Right cardiac atrium (tissue), 5 donors: ENCODE measurements around the gene TEAD1. TPM values are rescaled to one million over a fixed set of nuclear protein-coding genes. Genes with fewer than 3 reads are reported as not detected.

Experiments used
- ATAC-seq, 2 donors: fragments of 200-7000 bp; cut with Tn5 transposase; one replicate each; pipeline versions ENCODE4 v1.8.0 to v1.9.1; 2020; ENCODE audit warnings: moderate library complexity in 2 of 2, mild to moderate bottlenecking in 1 of 2
- DNase-seq, 3 donors: peaks; one replicate each; pipeline ENCODE4 v3.0.0-alpha.2; 2020
- H3K27ac ChIP-seq: one replicate; pipeline ENCODE4 v1.5.1; 2013; ENCODE audit warnings: mild to moderate bottlenecking, low read length, control low read depth, moderate library complexity
- H3K27me3 ChIP-seq: one replicate; pipeline ENCODE4 v1.6.1; 2013; ENCODE audit not compliant: control insufficient read depth, insufficient read depth
- H3K4me1 ChIP-seq: one replicate; pipeline ENCODE4 v1.6.1; 2013; ENCODE audit warnings: low read length; ENCODE audit not compliant: control insufficient read depth, insufficient read depth
- H3K4me3 ChIP-seq: one replicate; pipeline ENCODE4 v1.5.1; 2013; ENCODE audit warnings: low read length, control low read depth
- H3K9me3 ChIP-seq: one replicate; pipeline ENCODE4 v1.6.1; 2013; ENCODE audit warnings: low read length; ENCODE audit not compliant: control insufficient read depth
- WGBS: extraction: QIAGEN DNeasy Blood & Tissue Kit; methylation state at CpG from one replicate; pipeline ENCODE4 v1.1.7; 2013; 5-methylcytosine and 5-hydroxymethylcytosine counted together
- intact Hi-C, 4 donors: fragments of 100-400 bp; cut with DNase I; formaldehyde crosslinking; loops; one replicate each; pipeline versions ENCODE4 v1.11.0 to v1.14.0; 2022 to 2023
- polyA plus RNA-seq: library from polyadenylated mRNA; stranded (reverse); fragments of 200-250 nt; gene quantifications from one replicate; pipeline ENCODE4 v1.2.3, GENCODE V29; 2013
- total RNA-seq, 4 donors: library from RNA; stranded (reverse); fragmentation: NEBNext Ultra II Directional; extraction: Animal tissue kit (Norgen Biotek cat#: 25700); gene quantifications; one replicate each; pipeline ENCODE4 v1.2.1, GENCODE V29; 2021
- donor health status: healthy with polysubstance abuse.
- donor health status: DM: no; HTN: yes; CAD: no.
- donor health status: DM: no; HTN: no; CAD: no.
- donor health status: DM: no; HTN: yes; CAD: no; lungs with severe emphysema.
- donor health status: DM: yes; HTN: yes; CAD: no.

The TEAD1 gene
- total and polyA plus RNA-seq, 5 donors, result 19.7 to 105 (median 96.5) TPM

DNA sequence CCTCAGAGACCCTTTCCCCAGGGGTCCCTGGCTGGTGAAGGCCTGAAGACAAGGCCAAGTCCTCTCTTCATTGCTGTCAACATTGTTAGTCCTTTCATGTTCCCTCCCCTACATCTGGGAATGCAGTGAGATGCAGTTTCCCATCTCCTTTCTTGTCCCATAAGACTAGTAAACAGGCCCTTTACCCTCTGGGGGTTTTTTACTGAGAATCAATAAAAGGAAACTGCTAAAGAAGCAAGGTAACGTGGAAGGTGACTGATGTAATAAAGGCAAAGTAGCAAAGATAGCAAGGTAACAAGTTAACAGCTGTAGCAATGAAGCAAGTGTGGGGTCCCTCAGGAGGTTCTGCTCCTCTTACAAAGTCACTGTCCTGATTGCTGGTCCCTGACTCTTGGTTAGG, 37.3 kb downstream of the TEAD1 start:
- Histone ChIP-seq H3K9me3 (no peaks in the 10 kb centered on the region), H3K27ac (no peak overlapping the region), H3K4me3 (no peak overlapping the region), H3K27me3 (no peaks in the 10 kb centered on the region), H3K4me1 (peaks cover 32% of the 10 kb centered on the region)
- no peak for ATAC-seq
- intact Hi-C loops, result no loop called here
- WGBS, result 96% methylated on average over 1 of the region's 1 CpG
- no peak for DNase-seq

DNA sequence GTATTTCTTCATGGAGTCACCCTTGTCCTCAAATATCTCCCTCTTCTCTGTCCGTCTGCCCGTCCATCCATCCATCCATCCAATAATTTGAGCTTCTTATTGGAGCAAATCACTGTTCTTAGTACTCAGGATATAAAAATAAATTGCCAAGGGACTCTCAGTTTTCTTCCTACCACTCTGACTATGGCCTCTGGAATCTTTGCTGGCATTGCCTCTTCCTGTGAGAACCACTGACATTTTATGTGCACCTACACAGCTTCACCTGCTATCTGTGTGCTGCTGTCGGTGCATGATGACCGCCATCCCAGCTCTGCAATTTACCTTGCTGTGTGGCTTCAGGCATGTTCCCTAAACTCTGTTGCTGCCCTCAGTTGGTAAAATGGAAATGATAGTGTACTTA, 37.9 kb downstream of the TEAD1 start:
- H3K27ac ChIP-seq, result no peak overlapping the region
- 95% methylated on average over 4 of the region's 4 CpGs for WGBS

DNA sequence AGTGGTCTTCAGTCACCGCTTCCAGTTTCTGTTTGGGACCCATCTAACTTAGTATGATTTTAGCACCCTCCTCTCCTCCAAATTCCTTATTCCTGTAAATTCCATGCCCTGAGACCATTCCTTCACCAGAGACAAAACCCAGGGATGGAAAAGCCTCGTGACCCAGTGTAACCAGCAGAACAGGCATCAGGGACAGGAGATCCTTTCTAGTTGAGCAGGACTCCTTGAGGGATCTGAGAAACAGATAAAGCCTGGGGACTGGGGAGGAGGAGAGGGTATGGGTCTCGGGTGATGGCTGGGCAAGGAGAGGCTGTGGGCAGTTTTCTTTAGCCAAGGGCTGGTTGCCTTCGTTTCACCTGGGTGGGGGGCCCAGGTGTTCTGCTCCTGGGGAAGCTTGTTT, 40.9 kb downstream of the TEAD1 start:
- H3K9me3 ChIP-seq, result no peaks in the 10 kb centered on the region
- no peak overlapping the region for H3K27ac ChIP-seq
- ATAC-seq, result no peak
- peaks cover 26% of the 10 kb centered on the region for H3K4me1 ChIP-seq
- no peak for DNase-seq
- intact Hi-C loops, result no loop called here
- H3K27me3 ChIP-seq, result no peaks in the 10 kb centered on the region
- WGBS, result 82% methylated on average over 4 of the region's 4 CpGs
- no peak overlapping the region for H3K4me3 ChIP-seq

More for the DNA sequence above, 37.9 kb downstream of the TEAD1 start:
- Histone ChIP-seq H3K9me3 (no peaks in the 10 kb centered on the region), H3K4me1 (peaks cover 31% of the 10 kb centered on the region), H3K27me3 (no peaks in the 10 kb centered on the region), H3K4me3 (no peak overlapping the region)
- DNase-seq (no peak), ATAC-seq (no peak)
- intact Hi-C loops, result no loop called here

DNA sequence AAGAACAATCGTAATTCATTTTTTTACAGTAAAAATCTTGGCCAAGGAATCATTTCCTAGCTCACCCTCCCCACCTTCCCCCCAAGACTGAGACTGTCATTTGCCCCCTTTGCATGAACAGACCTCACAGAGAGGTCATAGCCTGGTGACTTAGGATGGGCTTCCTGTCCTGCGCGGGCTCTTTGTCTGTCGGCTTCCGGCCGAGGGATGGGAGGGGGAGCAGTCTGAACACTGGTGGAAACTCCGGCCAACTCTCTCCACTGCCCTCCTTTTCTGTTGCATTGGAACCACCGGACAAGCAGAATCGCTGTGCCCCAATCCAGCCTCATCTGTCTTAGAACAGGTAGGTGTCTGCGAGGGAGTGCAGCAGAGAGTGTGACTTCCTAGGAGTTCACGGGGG, 41.7 kb downstream of the TEAD1 start:
- intact Hi-C loops, result no loop called here
- ATAC-seq (peak; percentile 55 to 86), DNase-seq (peak; percentile 38 to 72 (median 59))
- WGBS, result 48% methylated on average over 11 of the region's 11 CpGs
- no peak overlapping the region for H3K4me3 ChIP-seq
- H3K4me1 ChIP-seq, result peaks cover 26% of the 10 kb centered on the region
- H3K27me3 ChIP-seq, result no peaks in the 10 kb centered on the region
- no peaks in the 10 kb centered on the region for H3K9me3 ChIP-seq
- no peak overlapping the region for H3K27ac ChIP-seq

DNA sequence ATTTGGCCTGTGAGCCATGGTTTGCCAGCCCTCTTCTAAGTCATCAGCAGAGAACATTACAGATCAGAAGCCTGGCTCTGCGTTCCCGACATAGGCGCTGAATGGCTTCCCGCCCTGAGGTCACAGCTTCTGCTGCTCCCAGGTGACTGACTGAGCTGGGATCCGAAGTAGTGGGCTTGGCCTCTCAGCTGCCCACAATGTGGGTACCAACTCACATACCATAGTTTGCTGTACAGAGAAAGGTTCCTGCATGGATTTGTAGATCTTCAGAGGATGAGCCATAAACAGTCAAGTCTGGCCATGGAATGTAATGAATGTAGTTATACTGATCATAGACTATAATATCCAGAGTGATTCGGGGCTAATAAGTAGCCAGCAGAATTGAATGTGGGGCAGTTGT, 42.6 kb downstream of the TEAD1 start:
- no peak for ATAC-seq
- 91% methylated on average over 6 of the region's 6 CpGs for WGBS
- peaks cover 26% of the 10 kb centered on the region for H3K4me1 ChIP-seq

DNA sequence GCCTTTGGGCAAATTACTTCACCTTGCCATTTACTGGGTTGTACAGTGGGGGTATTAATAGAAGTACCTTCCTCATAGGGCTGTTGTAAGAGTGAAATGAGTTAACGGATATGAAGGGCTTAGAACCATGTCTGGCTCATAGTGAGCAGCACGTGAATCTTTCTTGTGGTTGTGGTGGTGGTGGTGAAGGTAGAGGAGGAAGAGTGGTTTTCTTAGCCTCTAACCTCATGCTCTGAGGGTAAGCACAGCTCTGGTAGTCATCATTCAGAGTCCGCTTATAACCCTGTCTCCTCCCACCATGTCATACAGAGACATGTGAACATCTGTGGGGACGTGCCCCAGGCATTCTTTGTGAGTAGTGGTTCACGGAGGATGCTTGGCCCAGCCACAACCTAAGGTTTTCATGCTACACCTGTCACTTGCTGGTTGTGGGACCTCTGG, 43.6 kb downstream of the TEAD1 start:
- WGBS, result 83% methylated on average over 5 of the region's 5 CpGs
- H3K4me1 ChIP-seq, result peaks cover 28% of the 10 kb centered on the region
- H3K27ac ChIP-seq, result no peak overlapping the region
- DNase-seq (no peak), ATAC-seq (no peak)
- intact Hi-C loops, result no loop called here
- no peak overlapping the region for H3K4me3 ChIP-seq
- no peaks in the 10 kb centered on the region for H3K9me3 ChIP-seq
- no peaks in the 10 kb centered on the region for H3K27me3 ChIP-seq

More for the DNA sequence above, 42.6 kb downstream of the TEAD1 start:
- no peaks in the 10 kb centered on the region for H3K27me3 ChIP-seq
- H3K9me3 ChIP-seq, result no peaks in the 10 kb centered on the region
- no peak overlapping the region for H3K4me3 ChIP-seq
- DNase-seq, result no peak
- no peak overlapping the region for H3K27ac ChIP-seq
- intact Hi-C loops, result no loop called here

DNA sequence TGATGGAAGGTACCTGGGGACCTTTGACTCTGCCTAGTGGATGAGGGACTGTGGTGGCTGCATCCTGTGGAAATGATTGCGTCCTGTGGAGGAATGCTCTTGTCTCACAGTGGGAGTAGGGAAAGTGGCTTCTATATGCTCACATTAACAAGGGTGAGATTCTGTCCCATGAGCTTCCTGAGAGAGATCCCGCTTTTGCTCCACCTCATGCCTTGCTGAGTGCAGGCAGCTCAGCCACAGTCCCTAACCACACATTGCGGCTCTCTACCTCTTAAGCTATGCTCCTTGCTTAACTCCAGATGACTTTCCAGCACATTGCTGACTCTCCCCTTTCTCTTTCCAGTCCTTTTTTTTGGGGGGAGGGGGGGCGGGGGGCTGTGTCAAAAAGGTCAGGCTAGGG, 45.0 kb downstream of the TEAD1 start:
- ATAC-seq (no peak), DNase-seq (no peak)
- Histone ChIP-seq H3K9me3 (no peaks in the 10 kb centered on the region), H3K4me1 (peaks cover 23% of the 10 kb centered on the region), H3K4me3 (no peak overlapping the region), H3K27ac (no peak overlapping the region), H3K27me3 (no peaks in the 10 kb centered on the region)
- intact Hi-C loops, result no loop called here
- 75% methylated on average over 4 of the region's 4 CpGs for WGBS

DNA sequence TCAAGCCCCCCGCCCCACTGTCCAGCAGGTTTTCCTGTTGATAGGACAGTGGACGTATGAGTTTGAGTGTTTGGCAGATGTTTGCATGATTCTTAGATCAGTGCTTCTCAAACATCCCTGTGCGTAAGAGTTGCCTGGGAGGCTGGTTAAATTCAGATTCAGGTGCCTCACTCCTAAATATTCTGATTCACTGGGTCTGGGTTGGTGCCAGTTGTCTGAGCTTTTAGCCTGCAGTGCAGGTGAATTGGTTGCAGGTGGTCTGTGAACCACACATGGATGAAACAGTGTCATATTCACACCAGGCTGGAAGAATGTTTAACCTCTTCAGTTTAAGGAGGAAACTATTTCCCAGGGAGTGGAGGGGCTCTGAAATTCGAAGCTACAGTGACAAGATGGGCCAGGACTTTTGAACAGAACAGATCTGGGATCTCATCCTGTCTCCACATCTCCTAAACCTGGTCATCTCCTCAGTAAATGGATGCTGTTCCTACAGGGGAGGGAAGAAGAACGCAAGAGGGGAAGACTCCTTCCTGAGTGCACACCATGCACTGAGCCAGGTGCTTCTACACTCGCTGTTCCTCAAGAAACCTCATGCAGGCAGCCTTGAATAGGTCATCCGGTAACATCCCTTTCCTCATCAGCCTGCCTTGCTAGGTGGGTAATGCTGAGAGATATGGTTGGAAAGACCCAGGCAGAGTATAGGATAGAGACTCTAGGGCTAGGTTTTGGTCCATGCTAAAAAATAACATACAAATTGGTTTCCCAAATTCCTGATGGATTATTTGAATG, 47.8 kb downstream of the TEAD1 start:
- Histone ChIP-seq H3K27me3 (no peaks in the 10 kb centered on the region), H3K4me1 (peaks cover 19% of the 10 kb centered on the region), H3K27ac (no peak overlapping the region), H3K4me3 (no peak overlapping the region), H3K9me3 (no peaks in the 10 kb centered on the region)
- intact Hi-C loops, result no loop called here
- WGBS, result 75% methylated on average over 7 of the region's 7 CpGs
- DNase-seq (no peak), ATAC-seq (no peak)

DNA sequence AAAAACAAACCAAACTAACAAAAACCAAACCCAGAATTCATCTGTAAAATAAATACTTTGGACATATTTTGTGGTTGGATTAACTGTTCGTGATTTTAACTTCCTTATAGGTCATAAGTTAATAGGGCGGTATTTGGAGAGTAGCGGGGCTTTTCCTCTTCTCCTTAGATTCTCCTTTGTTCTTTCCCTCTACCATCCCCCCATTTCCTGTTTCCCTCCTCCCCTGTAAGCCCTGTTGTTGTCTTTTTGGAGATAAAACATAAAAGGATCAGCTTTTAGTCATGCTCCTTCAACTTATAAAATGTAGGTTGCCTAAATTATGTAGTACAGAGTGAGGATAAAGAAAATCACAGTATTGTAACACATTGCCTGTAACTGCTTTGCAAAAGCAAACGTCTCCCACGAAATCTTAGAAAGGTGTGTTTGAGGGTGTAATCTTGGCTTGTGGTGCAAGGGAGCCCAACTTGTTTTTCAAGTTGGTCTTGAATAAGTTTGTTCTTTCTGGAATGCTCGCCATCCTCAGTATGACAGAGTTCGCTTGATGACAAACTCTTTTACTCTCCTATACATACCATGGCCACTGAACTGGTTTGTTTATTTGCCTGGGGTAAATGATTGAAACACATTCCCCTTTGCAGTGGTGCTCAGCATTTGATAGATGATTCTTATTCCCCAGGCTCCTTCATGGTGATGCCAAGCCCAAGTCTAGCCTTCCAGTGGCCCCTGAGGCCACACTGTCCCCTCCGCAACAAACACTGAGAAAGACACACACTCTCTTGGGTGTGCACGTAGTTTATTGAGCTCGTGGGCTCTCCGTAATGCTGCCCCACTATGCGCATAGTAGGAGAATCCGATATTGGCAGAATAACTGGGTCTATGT, 49.4 kb downstream of the TEAD1 start:
- H3K27ac ChIP-seq, result no peak overlapping the region
- no peaks in the 10 kb centered on the region for H3K9me3 ChIP-seq
- H3K27me3 ChIP-seq, result no peaks in the 10 kb centered on the region
- DNase-seq (no peak), ATAC-seq (no peak)
- H3K4me1 ChIP-seq, result peaks cover 23% of the 10 kb centered on the region
- intact Hi-C loops, result no loop called here
- no peak overlapping the region for H3K4me3 ChIP-seq
- 74% methylated on average over 13 of the region's 13 CpGs for WGBS

DNA sequence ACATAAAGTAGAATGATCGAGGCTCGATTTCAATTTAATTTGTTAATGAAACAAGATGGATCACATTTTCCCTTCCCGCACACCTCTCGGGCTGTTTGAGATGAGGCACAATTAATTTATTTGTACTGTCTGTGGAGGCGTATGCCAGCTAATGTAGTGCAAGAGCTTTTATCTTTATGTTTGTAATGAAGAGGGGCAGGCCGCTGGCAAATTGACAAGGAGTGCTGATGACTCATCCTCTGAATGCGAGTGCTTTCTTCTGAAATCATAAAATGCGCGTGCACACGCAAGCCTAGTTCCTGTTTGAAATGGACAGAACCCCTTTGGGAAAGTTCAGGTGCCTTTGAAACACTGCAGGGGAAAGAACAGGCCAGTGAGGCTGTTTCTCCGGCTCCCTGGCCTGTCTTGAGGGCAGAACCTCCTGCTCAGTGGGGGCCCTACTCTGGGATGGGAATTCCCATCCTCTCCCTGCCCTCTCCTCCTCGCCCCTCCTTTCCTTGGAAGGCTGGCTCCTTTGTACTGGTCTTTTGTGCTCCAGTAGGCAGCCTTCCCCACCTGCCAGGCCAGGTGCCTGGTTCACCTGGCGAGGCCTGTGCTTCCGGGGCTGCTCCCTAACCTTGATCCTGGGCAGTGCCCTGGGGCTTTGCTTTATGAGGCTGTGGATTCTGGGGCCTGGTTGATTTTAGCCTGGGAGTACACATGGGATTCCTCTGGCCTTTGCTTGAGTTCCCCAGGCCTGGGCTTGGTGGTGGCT, 50.3 kb downstream of the TEAD1 start:
- DNase-seq (peak; percentile 80 to 89 (median 83)), ATAC-seq (peak; percentile 57 to 62)
- H3K27me3 ChIP-seq, result no peaks in the 10 kb centered on the region
- intact Hi-C loops, result no loop called here
- no peaks in the 10 kb centered on the region for H3K9me3 ChIP-seq
- peaks cover 26% of the 10 kb centered on the region for H3K4me1 ChIP-seq
- H3K4me3 ChIP-seq, result no peak overlapping the region
- no peak overlapping the region for H3K27ac ChIP-seq
- 42% methylated on average over 14 of the region's 14 CpGs for WGBS
